KBM-7 (cell line): ENCODE results near the gene PHKA2.
"Not testable (repeated sequence)": the region's sequence is repeated elsewhere in the genome, so short reads cannot be mapped to it uniquely, and the experiment has no call there.

Experiments
- DNase-seq: peaks from one replicate; pipeline ENCODE4 v3.0.0-alpha.2; 2015
- in situ Hi-C: fragments of 300-500 bp; cut with MboI; formaldehyde crosslinking; loops from 2 replicates; pipeline ENCODE4 v1.14.3; 2020; ENCODE audit warnings: low sequenced_read_pairs, low pct_unique_long_range_greater_than_20kb, mixed read lengths

The PHKA2 gene, protein sequence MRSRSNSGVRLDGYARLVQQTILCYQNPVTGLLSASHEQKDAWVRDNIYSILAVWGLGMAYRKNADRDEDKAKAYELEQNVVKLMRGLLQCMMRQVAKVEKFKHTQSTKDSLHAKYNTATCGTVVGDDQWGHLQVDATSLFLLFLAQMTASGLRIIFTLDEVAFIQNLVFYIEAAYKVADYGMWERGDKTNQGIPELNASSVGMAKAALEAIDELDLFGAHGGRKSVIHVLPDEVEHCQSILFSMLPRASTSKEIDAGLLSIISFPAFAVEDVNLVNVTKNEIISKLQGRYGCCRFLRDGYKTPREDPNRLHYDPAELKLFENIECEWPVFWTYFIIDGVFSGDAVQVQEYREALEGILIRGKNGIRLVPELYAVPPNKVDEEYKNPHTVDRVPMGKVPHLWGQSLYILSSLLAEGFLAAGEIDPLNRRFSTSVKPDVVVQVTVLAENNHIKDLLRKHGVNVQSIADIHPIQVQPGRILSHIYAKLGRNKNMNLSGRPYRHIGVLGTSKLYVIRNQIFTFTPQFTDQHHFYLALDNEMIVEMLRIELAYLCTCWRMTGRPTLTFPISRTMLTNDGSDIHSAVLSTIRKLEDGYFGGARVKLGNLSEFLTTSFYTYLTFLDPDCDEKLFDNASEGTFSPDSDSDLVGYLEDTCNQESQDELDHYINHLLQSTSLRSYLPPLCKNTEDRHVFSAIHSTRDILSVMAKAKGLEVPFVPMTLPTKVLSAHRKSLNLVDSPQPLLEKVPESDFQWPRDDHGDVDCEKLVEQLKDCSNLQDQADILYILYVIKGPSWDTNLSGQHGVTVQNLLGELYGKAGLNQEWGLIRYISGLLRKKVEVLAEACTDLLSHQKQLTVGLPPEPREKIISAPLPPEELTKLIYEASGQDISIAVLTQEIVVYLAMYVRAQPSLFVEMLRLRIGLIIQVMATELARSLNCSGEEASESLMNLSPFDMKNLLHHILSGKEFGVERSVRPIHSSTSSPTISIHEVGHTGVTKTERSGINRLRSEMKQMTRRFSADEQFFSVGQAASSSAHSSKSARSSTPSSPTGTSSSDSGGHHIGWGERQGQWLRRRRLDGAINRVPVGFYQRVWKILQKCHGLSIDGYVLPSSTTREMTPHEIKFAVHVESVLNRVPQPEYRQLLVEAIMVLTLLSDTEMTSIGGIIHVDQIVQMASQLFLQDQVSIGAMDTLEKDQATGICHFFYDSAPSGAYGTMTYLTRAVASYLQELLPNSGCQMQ

DNA sequence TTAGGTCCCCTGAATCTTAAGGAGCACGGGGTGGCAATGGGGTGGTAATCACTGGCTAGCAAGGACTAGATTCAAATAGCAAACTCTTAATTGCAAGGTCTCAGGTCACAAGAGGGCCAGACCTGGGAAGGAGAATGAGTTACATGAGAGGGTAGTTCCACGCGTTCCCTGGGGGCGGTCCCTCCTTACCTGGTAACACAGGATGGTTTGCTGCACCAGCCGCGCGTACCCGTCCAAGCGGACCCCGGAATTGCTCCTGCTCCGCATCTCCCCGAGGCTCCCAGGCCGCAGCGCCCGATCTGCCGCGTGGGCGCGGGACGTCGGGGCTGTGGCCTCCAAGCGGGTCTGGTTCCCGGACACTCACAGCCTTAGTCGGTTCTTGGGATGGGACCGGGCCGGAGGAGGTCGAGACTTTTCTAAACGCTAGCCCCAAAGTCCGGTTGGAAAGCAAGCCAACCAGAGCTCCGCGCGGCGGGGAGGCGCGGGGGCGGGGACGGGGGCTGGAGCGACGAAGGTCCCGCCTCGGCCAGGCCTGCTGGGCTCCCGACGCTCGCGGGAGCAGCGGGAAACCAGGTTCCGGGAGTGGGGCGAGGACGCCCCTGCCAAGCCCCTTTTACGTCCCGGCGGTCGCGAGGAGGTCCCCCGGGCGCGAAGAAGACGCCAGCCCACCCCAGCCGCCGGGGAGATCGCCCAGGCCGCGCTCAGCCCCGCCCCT is at the start of gene PHKA2:
Gene PHKA2, minus strand, starts transcription at position 449 of the 715 bp plus-strand sequence. Its CDS starts 182 bp downstream, at position 267.
- in situ Hi-C loops = no loop called here
- DNase-seq = peak; percentile 55

DNA sequence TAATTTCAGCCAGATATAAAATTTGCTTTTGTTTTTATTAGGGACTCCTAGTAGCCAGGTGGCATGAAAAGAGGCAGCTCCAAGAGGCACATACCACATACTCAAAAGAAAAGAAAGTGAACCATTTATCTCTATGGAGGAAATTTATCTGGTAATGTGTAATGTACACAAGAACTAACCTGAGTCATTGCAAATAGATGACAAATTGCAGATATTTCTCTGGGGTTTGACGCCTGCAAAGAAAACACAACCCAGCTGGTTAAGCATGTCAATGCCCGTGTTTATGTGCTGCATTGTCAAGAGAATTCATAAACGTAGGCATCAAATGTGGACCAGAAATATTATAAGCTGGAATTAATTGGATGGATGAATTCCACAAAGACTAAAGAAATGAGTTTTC is 46.9 kb upstream of the PHKA2 start:
- DNase-seq = no peak
- in situ Hi-C loops = no loop called here

DNA sequence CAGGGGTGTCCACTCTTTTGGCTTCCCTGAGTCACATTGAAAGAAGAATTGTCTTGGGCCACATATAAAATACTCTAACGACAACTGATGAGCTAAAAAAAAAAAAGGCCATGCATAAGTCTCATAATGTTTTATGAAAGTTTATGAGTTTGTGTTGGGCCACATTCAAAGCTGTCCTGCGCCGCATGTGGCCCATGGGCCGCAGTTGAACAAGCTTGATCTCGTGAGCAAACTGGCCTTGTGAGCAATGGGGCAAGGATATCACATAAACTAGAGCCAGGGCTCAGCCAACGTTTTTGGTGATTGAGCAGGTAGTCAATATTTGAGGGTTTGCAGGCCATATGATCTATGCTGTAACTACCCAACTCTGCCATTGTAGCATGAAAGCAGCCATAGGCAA is 44.6 kb upstream of the PHKA2 start:
- in situ Hi-C loops = no loop called here
- no peak for DNase-seq

DNA sequence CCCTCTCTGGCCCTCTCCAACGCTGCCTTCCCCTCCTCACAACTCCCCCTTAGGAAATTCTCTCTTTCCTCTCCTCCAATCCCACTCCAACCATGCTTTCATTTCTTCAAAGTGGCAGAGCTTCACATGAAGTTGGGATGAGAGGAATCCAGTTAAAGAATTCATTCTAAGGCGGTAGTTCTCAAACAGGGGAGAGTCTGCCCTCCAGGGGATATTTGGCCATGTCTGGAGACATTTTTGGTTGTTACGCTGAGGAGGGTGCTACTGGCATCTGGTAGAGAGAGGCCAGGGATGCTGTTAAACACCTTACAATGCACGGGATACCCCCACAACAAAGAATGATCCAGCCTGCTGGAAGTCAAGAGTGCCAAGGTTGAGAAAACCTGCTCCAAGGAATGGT is 40.5 kb upstream of the PHKA2 start:
- DNase-seq = no peak
- in situ Hi-C loops = no loop called here

DNA sequence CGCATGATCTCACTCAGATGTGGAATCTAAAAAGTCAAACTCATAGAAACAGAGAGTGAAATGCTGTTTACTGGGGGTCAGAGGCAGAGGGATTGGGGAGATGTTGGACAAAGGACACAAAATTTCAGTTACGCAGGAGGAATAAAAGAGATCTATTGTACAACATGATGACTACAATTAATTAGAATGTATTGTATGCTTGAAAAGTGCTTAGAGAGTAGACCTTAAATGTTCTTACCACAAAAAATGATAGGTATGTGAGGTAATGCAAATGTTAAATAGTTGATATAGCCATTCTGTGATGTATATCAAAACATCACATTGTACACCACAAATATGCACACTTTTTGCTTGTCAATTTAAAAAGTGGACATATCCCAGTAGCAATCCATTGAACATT is 36.1 kb upstream of the PHKA2 start:
- in situ Hi-C loops = no loop called here

DNA sequence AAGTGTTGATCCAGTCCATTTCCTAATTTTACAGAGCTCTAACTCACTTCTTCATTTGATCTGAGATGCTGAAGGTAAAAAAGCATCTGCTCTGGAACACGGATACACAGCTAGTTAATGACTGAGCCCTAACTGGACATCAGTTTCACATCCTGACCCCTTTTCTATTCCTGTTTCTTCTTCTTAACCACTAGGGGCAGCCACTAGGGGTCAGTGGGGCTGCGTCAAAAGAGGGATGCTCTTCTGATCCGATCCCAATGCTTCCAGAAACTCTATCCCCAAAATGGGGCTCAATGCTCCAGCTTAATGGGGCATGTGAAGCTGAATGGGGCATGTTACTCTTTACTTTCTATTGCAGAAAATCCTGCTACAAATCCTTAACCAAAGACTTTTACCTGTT is 33.4 kb upstream of the PHKA2 start:
- in situ Hi-C loops = no loop called here
- peak; percentile 29 for DNase-seq

More for the DNA sequence above, 36.1 kb upstream of the PHKA2 start:
- no peak for DNase-seq

DNA sequence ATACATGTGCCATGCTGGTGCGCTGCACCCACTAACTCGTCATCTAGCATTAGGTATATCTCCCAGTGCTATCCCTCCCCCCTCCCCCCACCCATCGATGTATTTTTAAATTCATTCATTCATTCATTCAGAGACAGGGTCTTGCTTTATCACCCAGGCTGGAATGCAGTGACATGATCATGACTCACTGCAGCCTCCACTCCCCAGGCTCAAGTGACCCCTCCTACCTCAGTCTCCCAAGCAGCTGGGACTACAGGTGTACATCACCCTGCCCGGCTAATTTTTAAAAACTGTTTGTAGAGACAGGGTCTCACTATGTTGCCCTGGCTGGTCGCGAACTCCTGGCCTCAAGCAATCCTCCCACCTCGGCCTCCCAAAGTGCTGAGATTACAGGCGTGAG is 32.7 kb upstream of the PHKA2 start:
- DNase-seq, in situ Hi-C loops: not testable (repeated sequence)

DNA sequence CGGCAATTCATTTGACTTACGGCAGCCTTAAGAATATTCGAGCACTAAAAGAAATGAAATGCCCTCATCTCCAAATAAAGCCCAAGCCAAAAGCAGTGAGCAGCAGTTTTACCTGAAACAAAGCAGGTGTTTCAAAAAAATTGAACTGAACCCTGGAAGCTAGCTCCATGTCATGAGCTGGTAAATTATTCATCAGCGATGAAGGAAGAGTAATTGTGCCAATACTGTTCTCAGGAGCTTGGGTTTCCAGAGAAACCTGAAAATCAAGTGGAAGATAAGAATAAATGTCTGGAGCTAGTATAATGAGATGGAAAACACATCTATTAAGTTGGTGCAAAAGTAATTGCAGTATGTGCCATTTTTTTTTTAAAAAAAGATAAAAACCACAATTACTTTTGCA is 24.0 kb upstream of the PHKA2 start:
- DNase-seq = no peak
- in situ Hi-C loops = no loop called here

DNA sequence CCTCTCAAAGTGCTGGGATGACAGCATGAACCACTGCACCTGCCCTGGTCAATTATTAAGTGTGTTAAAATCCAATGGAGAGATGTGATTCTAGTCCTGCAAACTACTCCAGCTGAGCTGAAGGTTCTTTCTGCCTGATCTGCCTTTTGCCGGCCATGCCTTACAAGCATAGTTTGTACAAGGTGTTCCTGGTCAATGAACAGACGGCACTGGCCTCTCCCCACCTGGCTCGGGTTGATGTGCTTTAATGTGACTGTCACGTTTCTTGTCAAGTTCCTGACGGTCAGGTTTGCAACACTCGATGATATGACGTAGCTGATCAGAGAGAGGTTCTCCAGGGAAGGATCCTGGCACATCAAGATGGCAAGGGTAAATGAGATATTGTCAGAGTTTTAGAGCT is 23.1 kb upstream of the PHKA2 start:
- in situ Hi-C loops = no loop called here
- no peak for DNase-seq

DNA sequence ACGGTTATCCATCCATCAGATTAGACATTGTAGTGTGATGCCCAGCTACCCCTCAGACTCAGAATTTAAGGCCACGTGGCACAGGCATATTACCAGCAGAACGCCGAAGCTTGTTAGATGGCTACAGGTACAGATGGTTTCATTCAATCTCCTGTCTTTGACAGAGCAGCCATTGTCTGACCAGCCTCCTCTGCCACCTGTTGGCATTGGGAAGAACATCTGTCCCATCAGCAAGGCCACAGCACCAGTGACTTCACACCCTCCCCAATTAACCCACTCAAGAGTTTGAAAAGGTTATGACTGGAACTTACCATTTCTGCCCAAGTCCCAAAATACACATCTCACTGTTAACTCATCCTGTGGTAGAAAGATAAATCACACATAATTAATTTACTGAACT is 22.0 kb upstream of the PHKA2 start:
- in situ Hi-C loops = no loop called here
- DNase-seq = no peak

DNA sequence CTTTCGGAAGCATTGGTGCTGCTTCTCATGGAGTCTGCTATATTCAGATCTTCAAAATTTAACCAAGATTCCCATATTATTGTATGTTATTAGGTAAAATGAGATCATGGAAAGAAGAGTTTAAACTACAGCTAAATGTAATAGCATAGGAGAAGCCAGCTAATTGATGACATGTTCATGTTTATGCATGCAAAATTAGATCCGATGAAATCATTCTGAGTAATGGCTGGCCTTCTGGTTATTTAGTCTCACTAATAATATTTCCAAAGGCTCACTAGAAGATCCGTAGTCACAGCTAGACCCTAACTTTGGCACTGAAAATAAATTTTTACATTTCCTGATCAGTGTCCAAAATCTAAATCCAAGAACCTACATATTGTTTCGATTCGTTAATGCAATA is 19.8 kb upstream of the PHKA2 start:
- in situ Hi-C loops = no loop called here
- no peak for DNase-seq

DNA sequence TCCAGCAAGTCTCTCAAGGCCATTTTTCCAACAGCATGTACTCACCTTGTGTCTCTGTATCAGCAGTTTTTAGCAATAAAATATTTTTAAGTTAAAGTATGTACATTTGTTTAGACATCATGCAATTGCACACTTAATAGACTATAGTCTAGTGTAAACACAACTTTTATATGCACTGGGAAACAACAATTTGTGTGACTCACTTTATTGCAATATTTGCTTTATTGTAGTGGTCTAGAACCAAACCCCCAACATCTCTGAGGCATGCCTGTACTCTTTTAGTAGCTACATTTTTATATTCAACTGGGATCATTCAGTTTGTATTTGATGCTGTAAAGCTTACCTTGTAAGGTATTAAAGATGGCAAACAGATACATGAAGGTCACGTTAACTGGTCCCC is 14.7 kb upstream of the PHKA2 start:
- in situ Hi-C loops = no loop called here
- no peak for DNase-seq

DNA sequence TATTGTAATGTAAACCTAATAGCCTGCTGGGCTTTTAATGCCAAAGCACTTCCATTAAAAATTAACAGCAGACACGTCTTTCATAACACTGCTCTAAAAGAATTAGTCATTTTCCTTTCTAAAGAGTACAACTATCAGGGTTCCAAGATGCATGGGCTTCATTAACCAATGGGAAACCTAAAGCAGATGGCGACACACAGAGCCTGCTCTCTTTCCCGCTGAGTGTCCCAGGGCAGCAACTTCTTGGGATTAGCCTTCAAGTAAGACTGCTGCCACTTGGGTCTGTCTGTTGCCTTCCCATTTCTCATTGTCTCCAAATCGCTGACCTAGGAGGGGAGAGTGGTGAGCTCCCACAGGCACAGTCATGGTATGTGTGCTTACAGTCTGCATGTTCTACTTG is 14.0 kb upstream of the PHKA2 start:
- no peak for DNase-seq
- in situ Hi-C loops = no loop called here

DNA sequence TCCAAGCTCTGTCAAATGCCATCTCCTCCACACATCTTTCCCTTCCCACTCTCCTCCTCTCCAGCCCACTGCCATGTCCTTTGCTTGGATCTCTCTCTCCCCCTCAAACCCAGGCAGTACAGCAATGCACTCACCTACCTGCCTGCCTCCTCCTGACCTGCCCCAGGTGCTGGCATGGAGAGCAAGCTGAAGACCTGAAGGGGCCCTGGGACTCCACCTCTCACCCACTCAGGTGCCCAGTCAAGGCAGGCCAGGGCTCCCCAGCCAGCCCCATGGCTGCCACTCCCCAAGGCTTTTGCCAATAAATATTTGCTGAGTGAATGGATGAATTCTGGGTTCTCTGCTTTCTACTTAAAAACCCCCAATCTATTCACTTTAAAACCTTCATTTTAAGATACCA is 12.6 kb upstream of the PHKA2 start:
- in situ Hi-C loops = no loop called here
- DNase-seq = no peak

DNA sequence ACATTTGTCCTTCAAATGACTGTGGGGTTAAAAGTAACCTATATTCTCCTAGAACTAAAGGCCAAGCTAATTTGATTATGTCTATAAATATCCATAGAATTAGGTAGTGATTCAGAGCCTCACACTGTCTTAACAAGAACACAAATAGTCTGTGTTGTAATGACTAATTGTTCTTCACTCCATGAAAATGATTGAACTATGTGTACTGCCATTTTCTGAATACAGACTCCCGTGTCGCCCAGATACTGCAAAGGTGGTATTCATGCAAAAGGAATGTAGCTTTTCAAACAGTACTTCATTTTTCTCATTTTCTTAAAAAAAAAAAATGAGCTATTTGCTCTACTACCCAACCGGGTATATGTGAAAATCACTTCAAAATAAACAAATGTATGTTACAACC is 11.3 kb upstream of the PHKA2 start:
- in situ Hi-C loops = no loop called here
- no peak for DNase-seq

DNA sequence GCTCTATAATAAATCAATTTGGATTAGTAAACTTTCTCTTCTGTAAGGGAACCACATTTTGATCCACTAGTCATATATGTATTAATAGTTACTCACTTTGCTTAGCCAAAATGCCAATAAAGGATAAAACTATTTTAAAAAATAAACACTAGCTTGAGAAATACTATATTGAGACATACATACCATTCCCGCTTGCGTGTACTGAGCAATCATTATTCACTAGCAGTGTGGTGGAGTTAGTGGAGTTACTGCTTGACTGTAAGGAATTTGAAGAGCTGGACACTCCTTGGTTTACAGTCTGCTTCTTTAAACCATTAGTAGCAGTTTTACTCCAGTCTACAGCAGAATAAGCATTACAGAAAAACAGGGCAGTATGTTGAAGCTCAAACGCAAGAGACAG is 10.8 kb upstream of the PHKA2 start:
- in situ Hi-C loops = no loop called here
- DNase-seq = no peak

DNA sequence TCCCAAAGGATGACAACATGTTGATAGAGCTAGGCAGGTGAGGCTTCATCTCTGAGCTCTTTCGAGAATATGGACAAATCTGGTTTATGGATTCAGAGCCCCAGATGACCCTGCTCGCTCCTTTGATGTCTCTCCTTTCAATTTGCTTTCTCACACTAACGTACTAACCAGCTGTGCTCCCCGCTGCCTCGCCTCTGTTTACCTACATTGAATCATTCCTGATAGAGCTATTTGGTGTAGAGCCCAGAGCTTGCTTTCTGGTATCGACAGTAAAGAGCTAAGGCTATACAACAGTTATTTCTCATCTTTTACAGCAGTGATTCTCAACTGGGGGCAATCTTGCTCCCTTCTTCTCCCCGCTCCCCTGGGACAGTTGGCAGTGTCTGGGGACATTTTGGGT is 8.9 kb upstream of the PHKA2 start:
- no peak for DNase-seq
- in situ Hi-C loops = no loop called here

DNA sequence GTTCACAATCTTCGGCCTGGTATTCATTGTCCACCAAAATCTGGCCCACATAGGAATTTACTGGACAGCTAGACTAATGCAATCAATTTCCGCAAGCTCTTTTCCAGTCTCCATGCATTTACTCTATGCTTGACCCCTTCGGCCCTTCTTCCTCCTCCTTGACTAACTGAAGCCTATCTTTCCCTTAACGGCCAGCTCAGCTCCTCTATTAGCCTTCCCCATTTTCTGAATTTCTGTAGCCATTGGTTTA is 1.2 kb upstream of the PHKA2 start:
- no peak for DNase-seq
- in situ Hi-C loops = no loop called here

DNA sequence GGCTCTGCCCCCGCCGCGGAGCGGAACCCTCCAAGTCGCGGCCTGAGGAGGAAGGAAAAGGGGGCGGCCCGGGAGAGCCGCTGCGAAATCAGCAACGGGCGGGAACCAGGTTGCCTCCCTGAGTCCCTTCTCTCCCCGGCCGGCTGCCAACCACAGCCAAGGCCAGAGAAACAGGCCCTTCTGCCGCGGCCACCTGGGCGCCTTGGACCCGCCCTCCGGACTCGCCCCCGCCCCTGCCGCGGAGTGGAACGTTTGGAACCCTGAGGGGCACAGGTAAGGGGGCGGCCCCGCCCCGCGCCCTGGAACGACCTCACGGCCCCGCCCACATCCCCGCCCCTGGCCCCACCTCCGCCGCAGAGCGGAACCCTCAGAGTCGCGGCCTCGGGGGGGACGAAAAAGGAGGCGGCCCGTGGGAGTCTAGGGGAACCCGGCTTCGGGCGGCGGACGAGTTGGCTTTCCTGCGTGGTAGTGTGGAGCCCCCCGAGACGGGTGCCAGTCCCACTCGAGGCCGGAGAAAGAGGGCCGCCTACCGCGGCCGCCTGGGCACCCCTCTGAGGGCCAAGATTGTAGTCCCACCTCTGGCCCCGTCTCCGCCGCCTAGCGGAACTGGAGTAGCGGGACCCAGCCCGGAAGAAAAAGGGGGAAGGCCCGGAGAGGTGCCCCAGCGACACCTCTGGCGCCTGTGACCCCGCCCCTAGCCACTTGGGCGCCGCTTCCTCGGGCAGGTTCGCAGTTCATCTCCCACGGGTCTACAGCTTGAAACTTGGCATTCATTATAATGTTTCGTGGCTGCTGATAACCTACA is 669 bp upstream of the PHKA2 start:
- in situ Hi-C loops = no loop called here
- peak; percentile 92 for DNase-seq
